Measurements from ENCODE around the gene SPEG. TPM values are rescaled to one million over a fixed set of nuclear protein-coding genes. Genes with fewer than 3 reads are reported as not detected.
A peak's percentile ranks its signal among the peaks of the same experiment; 100 is the strongest.

The SPEG gene
- total RNA-seq, 2 experiments from 2014 or later, result 15.3 to 17.7 TPM

DNA sequence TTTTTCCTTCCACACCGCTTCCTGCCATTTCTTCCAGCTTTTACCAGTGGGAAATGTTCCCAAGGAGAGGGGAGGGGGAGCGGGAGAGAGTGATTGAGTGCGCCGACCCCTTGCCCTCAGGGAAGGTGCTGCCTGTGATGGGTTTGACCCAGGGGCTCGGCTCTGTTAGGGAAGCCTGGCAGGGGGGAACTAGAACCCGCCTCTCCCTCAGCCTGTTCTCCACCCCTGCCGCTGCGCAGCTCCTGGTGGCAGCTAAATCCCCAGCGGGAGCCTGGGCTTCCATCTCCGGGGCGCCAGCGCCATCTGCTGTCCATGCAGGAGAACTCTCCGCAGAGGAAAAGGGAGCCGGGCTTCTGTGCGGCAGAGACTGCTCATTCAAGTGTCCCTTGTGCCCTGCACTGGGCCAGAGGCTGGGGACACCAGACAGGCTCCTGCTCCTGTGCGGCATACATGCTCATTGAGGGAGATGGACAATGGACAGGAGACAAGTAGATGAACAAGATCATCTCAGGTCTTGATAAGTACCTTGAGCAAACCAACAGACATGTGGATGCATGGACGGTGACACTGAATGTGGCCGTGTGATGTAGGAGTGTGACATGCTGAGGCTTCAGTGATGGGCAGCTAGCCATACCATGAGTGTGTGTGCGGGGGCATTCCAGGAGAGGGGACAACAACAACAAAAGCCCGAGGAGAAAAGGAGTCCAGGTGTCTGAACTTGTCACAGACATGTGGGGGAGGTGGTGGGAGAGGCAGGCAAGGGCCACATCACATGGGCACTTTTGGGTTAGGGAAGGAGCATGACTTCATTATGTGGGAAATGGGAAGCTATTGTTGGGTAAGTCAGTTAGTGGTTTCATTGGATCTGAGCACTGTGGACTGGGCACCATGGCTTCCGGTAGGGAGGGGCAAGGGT lies 95.7 kb downstream of the SPEG start:
- H3K27ac Mint-ChIP-seq, result no peak overlapping the region
- intact Hi-C loops (cut with DNase I, micrococcal nuclease), result loop anchor here (1.0 to 2.0 kb wide), 6 partner anchors 22 to 127 kb away; no protein-coding TSS in a partner anchor
- H3K9me3 Mint-ChIP-seq, result no peaks in the 10 kb centered on the region
- no peaks in the 10 kb centered on the region for H3K4me1 Mint-ChIP-seq (ENCODE audit: low read depth)
- ChIA-PET CTCF (interaction anchor here (0.6 to 3.2 kb wide), 33 partner anchors 9 to 472 kb away, joined by 3 to 35 read pairs (median 4); partner anchors contain the start of genes ASIC4, CHPF, DNPEP and GMPPA), POLR2A (interaction anchor here (0.7 to 1.6 kb wide), 6 partner anchors 21 to 128 kb away, joined by 3 to 11 read pairs (median 4); partner anchors contain the start of gene GMPPA)
- TF ChIP-seq CTCF (IDR thresholded peaks at IDR 0.05), result peak; percentile 98
- H3K36me3 Mint-ChIP-seq (ENCODE audit: low read depth), result no peaks in the 10 kb centered on the region
- H3K4me3 Mint-ChIP-seq, result no peak overlapping the region
- no peaks in the 10 kb centered on the region for H3K36me3 ChIP-seq (ENCODE audit: insufficient read depth, low read length)
- peak; percentile 99 for ATAC-seq (ENCODE audit: poor library complexity)
- peaks cover 75% of the 10 kb centered on the region for H3K27me3 Mint-ChIP-seq
- no peak overlapping the region for H3K4me3 ChIP-seq (ENCODE audit: low read length)
- peaks cover 36 to 49% of the 10 kb centered on the region in 2 experiments for H3K27me3 ChIP-seq (ENCODE audit: control insufficient read depth in 1 of 2, insufficient read depth in 2 of 2, low read length in 2 of 2)
- peaks cover 0 to 3% of the 10 kb centered on the region in 2 experiments for H3K9me3 ChIP-seq (ENCODE audit: control insufficient read depth in 1 of 2, insufficient read depth in 1 of 2, low read length in 2 of 2)
- H3K4me1 ChIP-seq (ENCODE audit: insufficient read depth, low read length), result peaks cover 4% of the 10 kb centered on the region
- H3K27ac ChIP-seq (ENCODE audit: low read depth in 1 of 2, low read length in 2 of 2), result no peak overlapping the region
- peak; percentile 75 to 91 (median 83) for DNase-seq

- H3K4me3 ChIP-seq (ENCODE audit: low read length), result no peak overlapping the region
- no peaks in the 10 kb centered on the region for H3K9me3 Mint-ChIP-seq
- H3K27ac ChIP-seq (ENCODE audit: low read depth in 1 of 2, low read length in 2 of 2), result no peak overlapping the region
- H3K36me3 ChIP-seq (ENCODE audit: insufficient read depth, low read length), result no peaks in the 10 kb centered on the region
- peaks cover 67% of the 10 kb centered on the region for H3K27me3 Mint-ChIP-seq
- no peak overlapping the region for H3K4me3 Mint-ChIP-seq
- no peaks in the 10 kb centered on the region for H3K36me3 Mint-ChIP-seq (ENCODE audit: low read depth)
- no peak overlapping the region for H3K27ac Mint-ChIP-seq
- no peak for TF ChIP-seq CTCF (IDR thresholded peaks at IDR 0.05)
- CTCF ChIA-PET, result interaction anchor here (2.5 kb wide), 1 partner anchor 36 kb away, joined by 29 read pairs; a partner anchor contains a TSS
- intact Hi-C loops (cut with DNase I, micrococcal nuclease), result loop anchor here in 1 of 2 experiments (2.0 kb wide), 1 partner anchor 23 kb away; no protein-coding TSS in a partner anchor
- no peaks in the 10 kb centered on the region for H3K4me1 Mint-ChIP-seq (ENCODE audit: low read depth)
- peaks cover 4% of the 10 kb centered on the region for H3K4me1 ChIP-seq (ENCODE audit: insufficient read depth, low read length)
- H3K27me3 ChIP-seq (ENCODE audit: control insufficient read depth in 1 of 2, insufficient read depth in 2 of 2, low read length in 2 of 2), result peaks cover 23 to 34% of the 10 kb centered on the region in 2 experiments
- ATAC-seq (ENCODE audit: poor library complexity) (no peak), DNase-seq (no peak)
- POLR2A ChIA-PET, result no interaction called here
- H3K9me3 ChIP-seq (ENCODE audit: control insufficient read depth in 1 of 2, insufficient read depth in 1 of 2, low read length in 2 of 2), result peaks cover 0 to 3% of the 10 kb centered on the region in 2 experiments
Measured at GRCh38 chr2:219531639-219532377, 97.2 kb downstream of the SPEG start.

- no peak overlapping the region for H3K27ac ChIP-seq (ENCODE audit: low read depth in 1 of 2, low read length in 2 of 2)
- H3K27me3 ChIP-seq (ENCODE audit: control insufficient read depth in 1 of 2, insufficient read depth in 2 of 2, low read length in 2 of 2), result peaks cover 18 to 29% of the 10 kb centered on the region in 2 experiments
- no peaks in the 10 kb centered on the region for H3K4me1 Mint-ChIP-seq (ENCODE audit: low read depth)
- H3K4me3 Mint-ChIP-seq, result no peak overlapping the region
- TF ChIP-seq CTCF (IDR thresholded peaks at IDR 0.05), result no peak
- ChIA-PET CTCF (no interaction called here), POLR2A (no interaction called here)
- no peak for ATAC-seq (ENCODE audit: poor library complexity)
- H3K9me3 Mint-ChIP-seq, result no peaks in the 10 kb centered on the region
- H3K4me1 ChIP-seq (ENCODE audit: insufficient read depth, low read length), result peaks cover 4% of the 10 kb centered on the region
- H3K4me3 ChIP-seq (ENCODE audit: low read length), result no peak overlapping the region
- no peaks in the 10 kb centered on the region for H3K36me3 ChIP-seq (ENCODE audit: insufficient read depth, low read length)
- H3K9me3 ChIP-seq (ENCODE audit: control insufficient read depth in 1 of 2, insufficient read depth in 1 of 2, low read length in 2 of 2), result peaks cover 0 to 3% of the 10 kb centered on the region in 2 experiments
- intact Hi-C loops (cut with DNase I, micrococcal nuclease), result no loop called here
- no peaks in the 10 kb centered on the region for H3K36me3 Mint-ChIP-seq (ENCODE audit: low read depth)
- no peak overlapping the region for H3K27ac Mint-ChIP-seq
- peaks cover 62% of the 10 kb centered on the region for H3K27me3 Mint-ChIP-seq
- no peak for DNase-seq
Measured at GRCh38 chr2:219532378-219532649, 97.7 kb downstream of the SPEG start.
